Measurements from ENCODE around the gene KDM6A.
"Not testable (repeated sequence)": the region's sequence is repeated elsewhere in the genome, so short reads cannot be mapped to it uniquely, and the experiment has no call there.

The KDM6A gene

GRCh38 chrX:44931441-44931973, 58.5 kb downstream of the KDM6A start:
- TF ChIP-seq, protein P1, sequence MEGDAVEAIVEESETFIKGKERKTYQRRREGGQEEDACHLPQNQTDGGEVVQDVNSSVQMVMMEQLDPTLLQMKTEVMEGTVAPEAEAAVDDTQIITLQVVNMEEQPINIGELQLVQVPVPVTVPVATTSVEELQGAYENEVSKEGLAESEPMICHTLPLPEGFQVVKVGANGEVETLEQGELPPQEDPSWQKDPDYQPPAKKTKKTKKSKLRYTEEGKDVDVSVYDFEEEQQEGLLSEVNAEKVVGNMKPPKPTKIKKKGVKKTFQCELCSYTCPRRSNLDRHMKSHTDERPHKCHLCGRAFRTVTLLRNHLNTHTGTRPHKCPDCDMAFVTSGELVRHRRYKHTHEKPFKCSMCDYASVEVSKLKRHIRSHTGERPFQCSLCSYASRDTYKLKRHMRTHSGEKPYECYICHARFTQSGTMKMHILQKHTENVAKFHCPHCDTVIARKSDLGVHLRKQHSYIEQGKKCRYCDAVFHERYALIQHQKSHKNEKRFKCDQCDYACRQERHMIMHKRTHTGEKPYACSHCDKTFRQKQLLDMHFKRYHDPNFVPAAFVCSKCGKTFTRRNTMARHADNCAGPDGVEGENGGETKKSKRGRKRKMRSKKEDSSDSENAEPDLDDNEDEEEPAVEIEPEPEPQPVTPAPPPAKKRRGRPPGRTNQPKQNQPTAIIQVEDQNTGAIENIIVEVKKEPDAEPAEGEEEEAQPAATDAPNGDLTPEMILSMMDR (conservative IDR thresholded peaks at IDR 0.05; ENCODE audit: low read depth, low read length) = no peak
- no peak overlapping the region for H3K4me3 ChIP-seq (ENCODE audit: low read length)
- no peak for DNase-seq (ENCODE audit: low read depth)

- TF ChIP-seq, protein P1 (conservative IDR thresholded peaks at IDR 0.05; ENCODE audit: low read depth, low read length) = no peak
- H3K4me3 ChIP-seq (ENCODE audit: low read length) = no peak overlapping the region
- DNase-seq (ENCODE audit: low read depth) = no peak
These were observed 62.2 kb downstream of the KDM6A start for GRCh38 chrX:44935172-44935571.

GRCh38 chrX:44935640-44936039, 62.7 kb downstream of the KDM6A start:
- TF ChIP-seq, protein P1 (conservative IDR thresholded peaks at IDR 0.05; ENCODE audit: low read depth, low read length) = no peak
- no peak for DNase-seq (ENCODE audit: low read depth)
- no peak overlapping the region for H3K4me3 ChIP-seq (ENCODE audit: low read length)

- DNase-seq (ENCODE audit: low read depth) = no peak
- TF ChIP-seq, protein P1 (conservative IDR thresholded peaks at IDR 0.05; ENCODE audit: low read depth, low read length) = no peak
- no peak overlapping the region for H3K4me3 ChIP-seq (ENCODE audit: low read length)
These were observed 64.6 kb downstream of the KDM6A start for GRCh38 chrX:44937606-44938005.

DNA sequence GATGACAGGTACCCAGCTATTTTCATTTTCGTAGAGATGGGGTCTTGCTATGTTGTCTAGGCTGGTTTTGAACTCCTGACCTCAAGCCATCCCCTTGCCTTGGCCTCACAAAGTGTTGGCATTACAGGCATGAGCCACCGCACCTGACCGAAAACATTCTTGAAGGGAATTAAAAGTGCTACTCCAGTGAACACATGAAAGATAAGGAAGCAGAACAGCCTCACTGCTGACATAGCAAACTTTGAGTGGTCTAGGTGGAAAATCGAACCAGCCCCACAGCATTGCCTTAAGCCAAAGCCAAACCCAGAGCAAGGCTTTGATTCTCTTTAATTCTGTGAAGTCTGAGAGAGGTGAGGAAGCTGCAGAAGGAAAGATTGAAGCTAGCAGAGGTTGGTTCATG, 65.1 kb downstream of the KDM6A start:
- TF ChIP-seq, protein P1 (conservative IDR thresholded peaks at IDR 0.05; ENCODE audit: low read depth, low read length) = no peak
- no peak overlapping the region for H3K4me3 ChIP-seq (ENCODE audit: low read length)
- no peak for DNase-seq (ENCODE audit: low read depth)

- not testable (repeated sequence) for DNase-seq (ENCODE audit: low read depth); H3K4me3 ChIP-seq (ENCODE audit: low read length)
These were observed 67.6 kb downstream of the KDM6A start for GRCh38 chrX:44940541-44940940.

- DNase-seq (ENCODE audit: low read depth) = no peak
- TF ChIP-seq, protein P1 (conservative IDR thresholded peaks at IDR 0.05; ENCODE audit: low read depth, low read length) = no peak
- H3K4me3 ChIP-seq (ENCODE audit: low read length) = no peak overlapping the region
These were observed 70.0 kb downstream of the KDM6A start for GRCh38 chrX:44943007-44943406.

GRCh38 chrX:44944894-44945293, 71.9 kb downstream of the KDM6A start:
- TF ChIP-seq, protein P1 (conservative IDR thresholded peaks at IDR 0.05; ENCODE audit: low read depth, low read length) = no peak
- no peak for DNase-seq (ENCODE audit: low read depth)
- no peak overlapping the region for H3K4me3 ChIP-seq (ENCODE audit: low read length)
